ENCODE results near the gene RNF4. TPM values are rescaled to one million over a fixed set of nuclear protein-coding genes. Genes with fewer than 3 reads are reported as not detected.
"Not testable (repeated sequence)": the region's sequence is repeated elsewhere in the genome, so short reads cannot be mapped to it uniquely, and the experiment has no call there.

Gene RNF4
- total RNA-seq, 3 donors from 2014 or later = 96.7 to 105 (median 97.4) TPM

- ATAC-seq; H3K4me3 Mint-ChIP-seq; H3K36me3 Mint-ChIP-seq (ENCODE audit: insufficient read depth); DNase-seq; H3K27me3 Mint-ChIP-seq (ENCODE audit: low read depth); H3K9me3 Mint-ChIP-seq: not testable (repeated sequence)
- peaks cover 28% of the 10 kb centered on the region for H3K4me1 Mint-ChIP-seq (ENCODE audit: low read depth)
Measured at GRCh38 chr4:2543580-2544191, 74.8 kb downstream of the RNF4 start.

- ATAC-seq = no peak
- H3K4me3 Mint-ChIP-seq = no peak overlapping the region
- no peaks in the 10 kb centered on the region for H3K27me3 Mint-ChIP-seq (ENCODE audit: low read depth)
- H3K36me3 Mint-ChIP-seq (ENCODE audit: insufficient read depth) = peaks cover 5% of the 10 kb centered on the region
- H3K4me1 Mint-ChIP-seq (ENCODE audit: low read depth) = peaks cover 20% of the 10 kb centered on the region
- no peaks in the 10 kb centered on the region for H3K9me3 Mint-ChIP-seq
- no peak for DNase-seq
Measured at GRCh38 chr4:2545321-2546013, 76.6 kb downstream of the RNF4 start.

GRCh38 chr4:2546286-2546823 is 77.4 kb downstream of the RNF4 start:
- H3K9me3 Mint-ChIP-seq = no peaks in the 10 kb centered on the region
- no peaks in the 10 kb centered on the region for H3K27me3 Mint-ChIP-seq (ENCODE audit: low read depth)
- DNase-seq (no peak), ATAC-seq (no peak)
- H3K4me3 Mint-ChIP-seq = no peak overlapping the region
- peaks cover 5% of the 10 kb centered on the region for H3K36me3 Mint-ChIP-seq (ENCODE audit: insufficient read depth)
- H3K4me1 Mint-ChIP-seq (ENCODE audit: low read depth) = peaks cover 22% of the 10 kb centered on the region

- not testable (repeated sequence) for H3K36me3 Mint-ChIP-seq (ENCODE audit: insufficient read depth); H3K4me3 Mint-ChIP-seq; ATAC-seq; H3K27me3 Mint-ChIP-seq (ENCODE audit: low read depth); H3K9me3 Mint-ChIP-seq; DNase-seq
- peaks cover 23% of the 10 kb centered on the region for H3K4me1 Mint-ChIP-seq (ENCODE audit: low read depth)
Measured at GRCh38 chr4:2546961-2547691, 78.2 kb downstream of the RNF4 start.

GRCh38 chr4:2551118-2551517 is 82.2 kb downstream of the RNF4 start:
- DNase-seq (no peak), ATAC-seq (no peak)
- Mint-ChIP-seq H3K4me3 (no peak overlapping the region), H3K4me1 (ENCODE audit: low read depth) (peaks cover 35% of the 10 kb centered on the region), H3K9me3 (no peaks in the 10 kb centered on the region), H3K36me3 (ENCODE audit: insufficient read depth) (peaks cover 3% of the 10 kb centered on the region), H3K27me3 (ENCODE audit: low read depth) (no peaks in the 10 kb centered on the region)

GRCh38 chr4:2552806-2553205 is 83.9 kb downstream of the RNF4 start:
- peaks cover 36% of the 10 kb centered on the region for H3K4me1 Mint-ChIP-seq (ENCODE audit: low read depth)
- no peak for ATAC-seq
- no peaks in the 10 kb centered on the region for H3K27me3 Mint-ChIP-seq (ENCODE audit: low read depth)
- DNase-seq = no peak
- no peak overlapping the region for H3K4me3 Mint-ChIP-seq
- no peaks in the 10 kb centered on the region for H3K9me3 Mint-ChIP-seq
- no peaks in the 10 kb centered on the region for H3K36me3 Mint-ChIP-seq (ENCODE audit: insufficient read depth)

- no peak overlapping the region for H3K4me3 Mint-ChIP-seq
Measured at GRCh38 chr4:2558301-2558700, 89.4 kb downstream of the RNF4 start.

GRCh38 chr4:2560167-2560566 is 91.3 kb downstream of the RNF4 start:
- ATAC-seq (no peak), DNase-seq (no peak)
- no peaks in the 10 kb centered on the region for H3K9me3 Mint-ChIP-seq
- H3K36me3 Mint-ChIP-seq (ENCODE audit: insufficient read depth) = peaks cover 8% of the 10 kb centered on the region
- H3K27me3 Mint-ChIP-seq (ENCODE audit: low read depth) = no peaks in the 10 kb centered on the region
- no peak overlapping the region for H3K4me3 Mint-ChIP-seq
- peaks cover 34% of the 10 kb centered on the region for H3K4me1 Mint-ChIP-seq (ENCODE audit: low read depth)

More at GRCh38 chr4:2558301-2558700, 89.4 kb downstream of the RNF4 start:
- Mint-ChIP-seq H3K27me3 (ENCODE audit: low read depth) (no peaks in the 10 kb centered on the region), H3K9me3 (no peaks in the 10 kb centered on the region), H3K4me1 (ENCODE audit: low read depth) (peaks cover 38% of the 10 kb centered on the region), H3K36me3 (ENCODE audit: insufficient read depth) (peaks cover 5% of the 10 kb centered on the region)
- ATAC-seq (no peak), DNase-seq (no peak)

Other genes starting within 250 kb of the RNF4 start
- 10 to 100 TPM; 20.6 to 24.1 (median 22.5) TPM for gene HAUS3, start 227.0 kb upstream of the RNF4 start, total RNA-seq
- 1 to 10 TPM in 1 of 3 donors, under 1 TPM in 2; 0.61 to 2.3 (median 0.90) TPM for gene POLN, start 227.0 kb upstream of the RNF4 start, total RNA-seq
- 1 to 10 TPM; 5.1 to 6.3 (median 5.4) TPM for gene MXD4, start 207.0 kb upstream of the RNF4 start, total RNA-seq
- 10 to 100 TPM in 1 of 3 donors, 1 to 10 TPM in 2; 7.0 to 10.1 (median 7.1) TPM for gene ZFYVE28, start 50.5 kb upstream of the RNF4 start, total RNA-seq
- not detected for gene CFAP99, start 50.2 kb upstream of the RNF4 start, total RNA-seq
- 10 to 100 TPM; 24.7 to 25.3 (median 24.9) TPM for gene FAM193A, start 67.5 kb downstream of the RNF4 start, total RNA-seq

Data from activated T-cell treated with anti-CD3 and anti-CD28 coated beads, Interleukin-2, amount 50 U/mL, for 4 hours (primary cell).